Measurements from ENCODE around the gene CHST7.

DNA sequence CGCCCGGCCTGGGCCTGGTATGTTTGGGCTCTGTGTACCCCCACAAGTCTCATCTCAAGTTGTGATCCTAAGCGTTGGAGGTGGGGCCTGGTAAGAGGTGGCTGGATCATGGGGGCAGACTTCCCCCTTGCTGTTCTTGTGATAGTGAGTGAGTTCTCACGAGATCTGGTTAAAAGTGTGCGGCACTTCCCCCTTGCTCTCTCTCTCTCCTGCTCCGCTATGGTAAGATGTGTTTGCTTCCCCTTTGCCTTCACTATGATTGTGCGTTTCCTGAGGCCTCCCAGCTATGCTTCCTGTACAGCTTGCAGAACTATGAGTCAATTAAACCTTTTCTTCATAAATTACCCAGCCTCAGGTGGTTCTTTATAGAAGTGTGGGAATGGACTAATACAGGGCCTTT lies 53.0 kb downstream of the CHST7 start:
- TF ChIP-seq, protein P1, sequence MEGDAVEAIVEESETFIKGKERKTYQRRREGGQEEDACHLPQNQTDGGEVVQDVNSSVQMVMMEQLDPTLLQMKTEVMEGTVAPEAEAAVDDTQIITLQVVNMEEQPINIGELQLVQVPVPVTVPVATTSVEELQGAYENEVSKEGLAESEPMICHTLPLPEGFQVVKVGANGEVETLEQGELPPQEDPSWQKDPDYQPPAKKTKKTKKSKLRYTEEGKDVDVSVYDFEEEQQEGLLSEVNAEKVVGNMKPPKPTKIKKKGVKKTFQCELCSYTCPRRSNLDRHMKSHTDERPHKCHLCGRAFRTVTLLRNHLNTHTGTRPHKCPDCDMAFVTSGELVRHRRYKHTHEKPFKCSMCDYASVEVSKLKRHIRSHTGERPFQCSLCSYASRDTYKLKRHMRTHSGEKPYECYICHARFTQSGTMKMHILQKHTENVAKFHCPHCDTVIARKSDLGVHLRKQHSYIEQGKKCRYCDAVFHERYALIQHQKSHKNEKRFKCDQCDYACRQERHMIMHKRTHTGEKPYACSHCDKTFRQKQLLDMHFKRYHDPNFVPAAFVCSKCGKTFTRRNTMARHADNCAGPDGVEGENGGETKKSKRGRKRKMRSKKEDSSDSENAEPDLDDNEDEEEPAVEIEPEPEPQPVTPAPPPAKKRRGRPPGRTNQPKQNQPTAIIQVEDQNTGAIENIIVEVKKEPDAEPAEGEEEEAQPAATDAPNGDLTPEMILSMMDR (IDR thresholded peaks at IDR 0.05) = no peak
- TF ChIP-seq POLR2A (IDR thresholded peaks at IDR 0.05) = no peak

All from adrenal gland (tissue), 5 donors.